Midbrain (tissue), 1 donor: ENCODE data around the gene TMPRSS7.
A peak's percentile ranks its signal among the peaks of the same experiment; 100 is the strongest.
"Not testable (repeated sequence)": the region's sequence is repeated elsewhere in the genome, so short reads cannot be mapped to it uniquely, and the experiment has no call there.

Experiments used
- DNase-seq: peaks from one replicate; lab custom pipeline; 2025; lab: John Stamatoyannopoulos, UW

The TMPRSS7 gene

GRCh38 chr3:112013058-112013783, 21.3 kb upstream of the TMPRSS7 start:
- DNase-seq, result peak; percentile 72

GRCh38 chr3:112013784-112014143, 20.8 kb upstream of the TMPRSS7 start:
- DNase-seq, result no peak

GRCh38 chr3:112017091-112017490, 17.4 kb upstream of the TMPRSS7 start:
- DNase-seq, result no peak

GRCh38 chr3:112018712-112019111, 15.8 kb upstream of the TMPRSS7 start:
- DNase-seq, result no peak

- DNase-seq, result no peak
These were observed 14.8 kb upstream of the TMPRSS7 start for GRCh38 chr3:112019716-112020115.

GRCh38 chr3:112020674-112021085, 13.9 kb upstream of the TMPRSS7 start:
- DNase-seq, result no peak

GRCh38 chr3:112027142-112027541, 7.4 kb upstream of the TMPRSS7 start:
- DNase-seq, result no peak

GRCh38 chr3:112027826-112028225, 6.7 kb upstream of the TMPRSS7 start:
- DNase-seq, result no peak

GRCh38 chr3:112030901-112031300, 3.6 kb upstream of the TMPRSS7 start:
- DNase-seq, result no peak

GRCh38 chr3:112032098-112032731, 2.3 kb upstream of the TMPRSS7 start:
- DNase-seq, result no peak

- no peak for DNase-seq
These were observed 705 bp downstream of the TMPRSS7 start for GRCh38 chr3:112035241-112035640.

GRCh38 chr3:112037194-112037593, 2.7 kb downstream of the TMPRSS7 start:
- not testable (repeated sequence) for DNase-seq

GRCh38 chr3:112038863-112039262, 4.3 kb downstream of the TMPRSS7 start:
- DNase-seq, result no peak

- DNase-seq, result no peak
These were observed 6.8 kb downstream of the TMPRSS7 start for GRCh38 chr3:112041321-112041720.

GRCh38 chr3:112042842-112043280, 8.3 kb downstream of the TMPRSS7 start:
- DNase-seq, result no peak

- DNase-seq, result peak; percentile 71
These were observed 9.2 kb downstream of the TMPRSS7 start for GRCh38 chr3:112043621-112044201.

- DNase-seq, result no peak
These were observed 12.1 kb downstream of the TMPRSS7 start for GRCh38 chr3:112046599-112046998.

- no peak for DNase-seq
These were observed 12.7 kb downstream of the TMPRSS7 start for GRCh38 chr3:112047264-112047663.

GRCh38 chr3:112048911-112049310, 14.4 kb downstream of the TMPRSS7 start:
- DNase-seq, result no peak

- DNase-seq, result no peak
These were observed 18.7 kb downstream of the TMPRSS7 start for GRCh38 chr3:112053229-112053628.

- no peak for DNase-seq
These were observed 22.0 kb downstream of the TMPRSS7 start for GRCh38 chr3:112056451-112056929.

GRCh38 chr3:112059497-112059896, 25.0 kb downstream of the TMPRSS7 start:
- DNase-seq, result no peak

GRCh38 chr3:112061152-112061551, 26.6 kb downstream of the TMPRSS7 start:
- no peak for DNase-seq
